A549 (cell line): Measurements from ENCODE around the gene SLC25A47. TPM values are rescaled to one million over a fixed set of nuclear protein-coding genes. Genes with fewer than 3 reads are reported as not detected.

Experiments used
- ATAC-seq, 2 experiments: fragments of 200-7000 bp in 1 of 2; fragments of >200 bp in 1 of 2; cut with Nextera tagmentation in 1 of 2; cut with Tn5 transposase in 1 of 2; 3 replicates each; pipeline versions ENCODE4 v1.8.0 to v1.9.1; 2018 to 2020; ENCODE audit warnings: mild to moderate bottlenecking in 1 of 2, moderate library complexity in 1 of 2
- CTCF ChIA-PET: fragments of 300-600 bp; sonication (Branson Sonifier 250); formaldehyde crosslinking; extraction: SDS; loops from one replicate; lab custom pipeline; 2021; ENCODE audit warnings: antibody characterized with exemption, inconsistent platforms; lab: Yijun Ruan, JAX
- POLR2A ChIA-PET: fragments of 350-600 bp; formaldehyde crosslinking; extraction: SDS; loops from one replicate; lab custom pipeline; 2021; ENCODE audit warnings: antibody characterized with exemption, inconsistent platforms; lab: Yijun Ruan, JAX
- DNase-seq, 2 experiments: peaks; one replicate each; pipeline versions ENCODE4 v3.0.0 to v3.0.0-alpha.2; 2011 to 2016; ENCODE audit warnings: low read depth in 1 of 2, low spot score in 1 of 2
- FAIRE-seq: peaks from 2 replicates; lab custom pipeline; 2011; peaks lifted over from hg19 to GRCh38; lab: Jason Lieb, UNC
- H3K27ac ChIP-seq, 2 experiments: fragments of >200 bp; sonication (Bioruptor Twin); formaldehyde crosslinking; 3 replicates each; pipeline ENCODE4 v1.5.1; 2016 to 2017
- H3K4me1 ChIP-seq: fragments of >200 bp; sonication (Bioruptor Twin); formaldehyde crosslinking; 3 replicates; pipeline ENCODE4 v1.6.1; 2016
- H3K4me2 ChIP-seq: fragments of >200 bp; sonication (Bioruptor Twin); formaldehyde crosslinking; 3 replicates; pipeline ENCODE4 v1.6.1; 2016
- H3K4me3 ChIP-seq: fragments of >200 bp; sonication (Bioruptor Twin); formaldehyde crosslinking; 3 replicates; pipeline ENCODE4 v1.5.1; 2016
- H3K9me3 ChIP-seq: fragments of >200 bp; sonication (Bioruptor Twin); formaldehyde crosslinking; 3 replicates; pipeline ENCODE4 v1.6.1; 2016
- BCL3 ChIP-seq: fragments of >200 bp; sonication (Bioruptor Twin); formaldehyde crosslinking; IDR thresholded peaks from 3 replicates; pipeline ENCODE4 v1.6.1; 2016
- CBX8 ChIP-seq: fragments of 200-600 bp; sonication (generic); IDR thresholded peaks from 2 replicates; pipeline ENCODE4 v1.6.1; 2016
- CEBPB ChIP-seq, 2 experiments: fragments of >200 bp in 1 of 2; sonication (Bioruptor Twin) in 1 of 2; formaldehyde crosslinking in 1 of 2; IDR thresholded peaks; 2 replicates each; pipeline ENCODE4 v1.6.1; 2012 to 2016
- EHMT2 ChIP-seq: fragments of 200-600 bp; sonication (generic); IDR thresholded peaks from 2 replicates; pipeline ENCODE4 v1.6.1; 2016; ENCODE audit warnings: antibody characterized with exemption, low read depth, mild to moderate bottlenecking, moderate library complexity
- FOSB ChIP-seq: fragments of 250-450 bp; sonication (Bioruptor Pico); IDR thresholded peaks from 2 replicates; pipeline ENCODE4 v1.5.0; 2020; ENCODE audit warnings: mild to moderate bottlenecking, moderate library complexity
- GATA3 ChIP-seq: IDR thresholded peaks from 2 replicates; pipeline ENCODE4 v1.6.1; 2012; ENCODE audit warnings: borderline replicate concordance
- HDAC2 ChIP-seq: fragments of 200-600 bp; sonication (generic); IDR thresholded peaks from 2 replicates; pipeline ENCODE4 v1.6.1; 2016
- HOXB13 ChIP-seq: fragments of 250-450 bp; sonication (Bioruptor Pico); IDR thresholded peaks from 2 replicates; pipeline ENCODE4 v1.5.0; 2020; ENCODE audit warnings: low read depth, mild to moderate bottlenecking, moderate library complexity
- JUN ChIP-seq, 2 experiments: fragments of >200 bp; sonication (Bioruptor Twin); formaldehyde crosslinking; IDR thresholded peaks; 2 replicates in 1 of 2; 3 replicates in 1 of 2; pipeline ENCODE4 v1.6.1; 2016 to 2017
- KDM5A ChIP-seq: fragments of 200-600 bp; sonication (generic); IDR thresholded peaks from 2 replicates; pipeline ENCODE4 v1.6.1; 2016; ENCODE audit warnings: antibody characterized with exemption, mild to moderate bottlenecking
- MYC ChIP-seq: IDR thresholded peaks from 2 replicates; pipeline ENCODE4 v1.6.1; 2012; ENCODE audit warnings: mild to moderate bottlenecking, inconsistent platforms, low read length, improper control_type of control experiment, borderline replicate concordance
- NFE2L2 ChIP-seq: fragments of 150-350 bp; conservative IDR thresholded peaks from 2 replicates; pipeline ENCODE4 v1.6.1; 2014; ENCODE audit warnings: low read length
- NPAS2 ChIP-seq: fragments of 250-450 bp; sonication (Bioruptor Pico); IDR thresholded peaks from 2 replicates; pipeline ENCODE4 v1.8.0; 2022; ENCODE audit warnings: mild to moderate bottlenecking, moderate library complexity, borderline replicate concordance
- NR3C1 ChIP-seq: fragments of >200 bp; sonication (Bioruptor Twin); formaldehyde crosslinking; IDR thresholded peaks from 3 replicates; pipeline ENCODE4 v1.6.1; 2017
- POLR2A ChIP-seq: IDR thresholded peaks from 2 replicates; pipeline ENCODE4 v1.6.1; 2012; ENCODE audit warnings: mild to moderate bottlenecking, low read length
- POLR2AphosphoS2 ChIP-seq: conservative IDR thresholded peaks from 2 replicates; pipeline ENCODE4 v1.6.1; 2012; ENCODE audit warnings: low read length, improper control_type of control experiment, inconsistent platforms
- RAD21 ChIP-seq, 2 experiments: fragments of >200 bp in 1 of 2; sonication (Bioruptor Twin) in 1 of 2; formaldehyde crosslinking in 1 of 2; IDR thresholded peaks in 1 of 2; conservative IDR thresholded peaks in 1 of 2; 2 replicates in 1 of 2; 3 replicates in 1 of 2; pipeline ENCODE4 v1.6.1; 2012 to 2018; ENCODE audit warnings: inconsistent platforms in 1 of 2
- RARB ChIP-seq: fragments of 250-450 bp; sonication (Bioruptor Pico); IDR thresholded peaks from 2 replicates; pipeline ENCODE4 v1.8.0; 2021; ENCODE audit warnings: mild to moderate bottlenecking, moderate library complexity
- RCOR1 ChIP-seq: fragments of 150-350 bp; IDR thresholded peaks from 2 replicates; pipeline ENCODE4 v1.6.1; 2014; ENCODE audit warnings: antibody characterized with exemption, low read length, low read depth
- SMC3 ChIP-seq: fragments of >200 bp; sonication (Bioruptor Twin); formaldehyde crosslinking; IDR thresholded peaks from 3 replicates; pipeline ENCODE4 v1.6.1; 2018; ENCODE audit warnings: inconsistent platforms
- SREBF2 ChIP-seq: fragments of 450-650 bp; IDR thresholded peaks from 2 replicates; pipeline ENCODE4 v1.6.1; 2014; ENCODE audit warnings: mild to moderate bottlenecking, moderate library complexity
- TFCP2L1 ChIP-seq: fragments of 250-450 bp; sonication (Bioruptor Pico); IDR thresholded peaks from 2 replicates; pipeline ENCODE4 v1.5.0; 2021; ENCODE audit warnings: mild to moderate bottlenecking
- TP53 ChIP-seq: fragments of 250-450 bp; sonication (Bioruptor Pico); IDR thresholded peaks from 2 replicates; pipeline ENCODE4 v1.5.0; 2021; ENCODE audit warnings: mild to moderate bottlenecking, moderate library complexity
- ZC3H11A ChIP-seq: fragments of 450-650 bp; IDR thresholded peaks from 2 replicates; pipeline ENCODE4 v1.6.1; 2014; ENCODE audit warnings: antibody characterized with exemption, mild to moderate bottlenecking
- ZSCAN20 ChIP-seq: fragments of 250-450 bp; sonication (Bioruptor Pico); IDR thresholded peaks from 2 replicates; pipeline ENCODE4 v1.8.0; 2022; ENCODE audit warnings: mild to moderate bottlenecking, moderate library complexity
- WGBS: methylation state at CpG from one replicate; pipeline ENCODE4 v1.1.6; 2017; ENCODE audit errors: missing lambda C conversion rate; 5-methylcytosine and 5-hydroxymethylcytosine counted together
- polyA plus RNA-seq, 4 experiments: library from polyadenylated mRNA; depleted of rRNA in 3 of 4; stranded (reverse); fragments of >200 nt; fragmentation: RNase III in 1 of 4; extraction: RNeasy Plus Mini Kit Qiagen cat#74134 plus additional on column Dnase treatment in 1 of 4; gene quantifications; 2 replicates in 3 of 4; 3 replicates in 1 of 4; pipeline ENCODE4 v1.2.3, GENCODE V29; 2011 to 2017
- TF ChIP-seq, protein P1 (sequence below): fragments of >200 bp; sonication (Bioruptor Twin); formaldehyde crosslinking; IDR thresholded peaks from 3 replicates; pipeline ENCODE4 v1.5.1; 2016
- TF ChIP-seq, protein P2 (sequence below): fragments of 150-350 bp; IDR thresholded peaks from 2 replicates; pipeline ENCODE4 v1.6.1; 2014; ENCODE audit warnings: low read depth, mild to moderate bottlenecking, low read length

The SLC25A47 gene
- polyA plus RNA-seq, 2 of the 4 experiments (the other 2 are of a cell fraction): not detected

DNA sequence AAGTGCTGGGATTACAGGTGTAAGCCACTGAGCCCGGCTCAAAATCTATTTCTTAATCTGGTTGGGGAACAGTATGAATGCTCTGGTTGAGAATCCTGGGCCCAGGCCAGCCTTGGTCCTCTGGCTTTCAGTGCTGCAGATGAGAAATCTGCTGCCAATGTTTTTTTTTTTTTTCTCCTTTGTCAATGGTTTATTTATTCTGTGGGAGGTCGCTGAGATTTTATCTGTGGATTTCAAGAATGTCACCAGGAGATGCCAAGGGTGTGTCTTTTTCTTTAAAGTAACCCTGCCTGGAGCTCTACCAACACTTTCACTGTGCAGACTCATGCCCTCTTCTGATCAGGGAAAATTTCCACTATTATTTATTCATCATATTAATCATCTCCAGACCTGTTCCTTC is 20.5 kb upstream of the SLC25A47 start:
- ChIA-PET POLR2A (no interaction called here), CTCF (interaction anchor here (0.8 to 12.3 kb wide), 17 partner anchors 9 to 347 kb away, joined by 3 to 114 read pairs (median 4); partner anchors contain the start of genes SLC25A47 and WDR25)
- DNase-seq (peak in 1 of 2 experiments; percentile 42), ATAC-seq (no peak), FAIRE-seq (no peak)
- Histone ChIP-seq H3K4me2 (peak overlapping the region; percentile 38), H3K9me3 (no peaks in the 10 kb centered on the region), H3K27ac (peak overlapping the region in 1 of 2 experiments; percentile 46; a peak in 2 of 6 replicates), H3K4me3 (no peak overlapping the region), H3K4me1 (peaks cover 29% of the 10 kb centered on the region)
- 12% methylated on average over 2 of the region's 2 CpGs for WGBS
- peak; percentile 49; the same call in 1 of the 2 replicates for TF ChIP-seq GATA3
- no peak for TF ChIP-seq FOSB
- no peak for TF ChIP-seq BCL3
- no peak for TF ChIP-seq RARB (CRISPR knock-in tag)
- TF ChIP-seq HOXB13: no peak
- no peak for TF ChIP-seq RCOR1
- TF ChIP-seq HDAC2: no peak
- TF ChIP-seq NPAS2: no peak

DNA sequence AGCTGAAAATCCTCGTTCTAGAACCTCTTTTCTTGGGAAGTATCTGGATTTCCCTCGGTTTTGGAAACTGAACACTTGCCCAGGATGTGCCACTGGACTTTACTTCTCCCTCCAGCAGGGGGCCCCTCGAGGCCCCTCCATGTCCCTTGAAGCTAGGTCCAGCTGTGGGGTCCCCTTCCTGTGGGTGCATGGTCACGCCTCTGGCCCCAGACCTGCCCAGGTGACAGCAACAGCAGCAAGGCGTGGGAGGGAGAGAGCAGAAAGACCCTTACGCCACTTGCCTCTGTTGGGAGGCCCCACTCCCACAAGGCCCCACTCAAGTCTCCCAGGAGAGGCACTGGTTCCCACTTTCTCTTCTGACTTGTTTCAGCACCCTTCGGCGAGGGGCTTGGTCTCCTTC is 20.0 kb upstream of the SLC25A47 start:
- H3K27ac ChIP-seq: peak overlapping the region in 1 of 2 experiments; percentile 46; a peak in 3 of 6 replicates
- H3K4me2 ChIP-seq: peak overlapping the region; percentile 38
- TF ChIP-seq SMC3 (0 out of 3 replicates have a peak, but pooled peaks have one; percentile 29), NR3C1 (no peak), KDM5A (no peak), RAD21 (conservative IDR thresholded peaks at IDR 0.05 in 1 of 2, IDR thresholded peaks at IDR 0.05 in 1 of 2) (0 out of 5 replicates have a peak, but pooled peaks of 1 of the 2 experiments have one; percentile 28), SREBF2 (no peak)
- TF ChIP-seq, protein P1, sequence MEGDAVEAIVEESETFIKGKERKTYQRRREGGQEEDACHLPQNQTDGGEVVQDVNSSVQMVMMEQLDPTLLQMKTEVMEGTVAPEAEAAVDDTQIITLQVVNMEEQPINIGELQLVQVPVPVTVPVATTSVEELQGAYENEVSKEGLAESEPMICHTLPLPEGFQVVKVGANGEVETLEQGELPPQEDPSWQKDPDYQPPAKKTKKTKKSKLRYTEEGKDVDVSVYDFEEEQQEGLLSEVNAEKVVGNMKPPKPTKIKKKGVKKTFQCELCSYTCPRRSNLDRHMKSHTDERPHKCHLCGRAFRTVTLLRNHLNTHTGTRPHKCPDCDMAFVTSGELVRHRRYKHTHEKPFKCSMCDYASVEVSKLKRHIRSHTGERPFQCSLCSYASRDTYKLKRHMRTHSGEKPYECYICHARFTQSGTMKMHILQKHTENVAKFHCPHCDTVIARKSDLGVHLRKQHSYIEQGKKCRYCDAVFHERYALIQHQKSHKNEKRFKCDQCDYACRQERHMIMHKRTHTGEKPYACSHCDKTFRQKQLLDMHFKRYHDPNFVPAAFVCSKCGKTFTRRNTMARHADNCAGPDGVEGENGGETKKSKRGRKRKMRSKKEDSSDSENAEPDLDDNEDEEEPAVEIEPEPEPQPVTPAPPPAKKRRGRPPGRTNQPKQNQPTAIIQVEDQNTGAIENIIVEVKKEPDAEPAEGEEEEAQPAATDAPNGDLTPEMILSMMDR: peak; percentile 60
- TF ChIP-seq, all 56 proteins: peak for 3
- ChIA-PET POLR2A (no interaction called here), CTCF (interaction anchor here (0.6 to 12.3 kb wide), 19 partner anchors 8 to 347 kb away, joined by 3 to 114 read pairs (median 4); partner anchors contain the start of genes SLC25A47 and WDR25)
- H3K9me3 ChIP-seq: no peaks in the 10 kb centered on the region
- peaks cover 29% of the 10 kb centered on the region for H3K4me1 ChIP-seq
- WGBS: 47% methylated on average over 8 of the region's 8 CpGs
- FAIRE-seq (no peak), DNase-seq (peak; percentile 42 to 53), ATAC-seq (peak in 1 of 2 experiments; percentile 40; a peak in 3 of 6 replicates)
- no peak overlapping the region for H3K4me3 ChIP-seq

DNA sequence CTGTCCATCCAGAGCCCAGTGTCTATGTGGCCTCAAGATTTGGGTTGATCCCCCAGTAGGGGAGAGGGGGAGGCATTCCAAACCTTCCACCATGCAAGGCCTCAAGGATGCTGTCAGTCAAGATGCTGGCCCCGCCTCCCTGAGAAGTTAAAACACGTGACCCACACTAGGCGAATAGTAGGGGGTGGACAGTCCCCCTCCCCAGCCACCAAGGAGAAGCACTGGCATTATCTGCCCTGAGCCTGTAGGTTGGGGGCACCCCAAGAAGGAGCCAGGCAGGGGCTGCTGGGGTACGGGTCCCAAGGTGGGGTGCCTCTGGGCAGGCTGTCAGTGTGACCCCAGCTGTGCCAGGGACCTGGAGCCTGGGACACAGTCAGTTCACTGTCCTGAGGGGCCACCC is 19.2 kb upstream of the SLC25A47 start:
- TF ChIP-seq EHMT2 (no peak), KDM5A (no peak), GATA3 (no peak), TFCP2L1 (CRISPR knock-in tag) (no peak), MYC (no peak), RCOR1 (no peak), CEBPB (IDR thresholded peaks at IDR 0.05) (no peak), NFE2L2 (no peak), JUN (IDR thresholded peaks at IDR 0.05) (no peak), POLR2AphosphoS2 (no peak), CBX8 (no peak), ZC3H11A (no peak), TP53 (CRISPR knock-in tag) (no peak), HDAC2 (no peak), ZSCAN20 (CRISPR knock-in tag) (no peak), POLR2A (no peak), HOXB13 (no peak)
- TF ChIP-seq, protein P2, sequence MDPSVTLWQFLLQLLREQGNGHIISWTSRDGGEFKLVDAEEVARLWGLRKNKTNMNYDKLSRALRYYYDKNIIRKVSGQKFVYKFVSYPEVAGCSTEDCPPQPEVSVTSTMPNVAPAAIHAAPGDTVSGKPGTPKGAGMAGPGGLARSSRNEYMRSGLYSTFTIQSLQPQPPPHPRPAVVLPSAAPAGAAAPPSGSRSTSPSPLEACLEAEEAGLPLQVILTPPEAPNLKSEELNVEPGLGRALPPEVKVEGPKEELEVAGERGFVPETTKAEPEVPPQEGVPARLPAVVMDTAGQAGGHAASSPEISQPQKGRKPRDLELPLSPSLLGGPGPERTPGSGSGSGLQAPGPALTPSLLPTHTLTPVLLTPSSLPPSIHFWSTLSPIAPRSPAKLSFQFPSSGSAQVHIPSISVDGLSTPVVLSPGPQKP: no peak
- DNase-seq (no peak), ATAC-seq (no peak), FAIRE-seq (no peak)
- Histone ChIP-seq H3K4me3 (no peak overlapping the region), H3K4me2 (no peak overlapping the region; the same call in 2 of the 3 replicates), H3K4me1 (peaks cover 29% of the 10 kb centered on the region), H3K27ac (no peak overlapping the region), H3K9me3 (no peaks in the 10 kb centered on the region)
- WGBS: 78% methylated on average over 3 of the region's 4 CpGs
- CTCF ChIA-PET: interaction anchor here (1.5 to 12.3 kb wide), 7 partner anchors 9 to 342 kb away, joined by 3 to 114 read pairs (median 10); partner anchors contain the start of gene WDR25
- POLR2A ChIA-PET: no interaction called here
